HG02610 (cell line): ENCODE data around the gene CNIH3.

Source experiments
- ATAC-seq: cut with Tn5 transposase; IDR thresholded peaks from one replicate; pipeline ENCODE4 v1.9.1; 2021; ENCODE audit warnings: mild to moderate bottlenecking, moderate library complexity; ENCODE audit not compliant: unreplicated experiment

The CNIH3 gene

DNA sequence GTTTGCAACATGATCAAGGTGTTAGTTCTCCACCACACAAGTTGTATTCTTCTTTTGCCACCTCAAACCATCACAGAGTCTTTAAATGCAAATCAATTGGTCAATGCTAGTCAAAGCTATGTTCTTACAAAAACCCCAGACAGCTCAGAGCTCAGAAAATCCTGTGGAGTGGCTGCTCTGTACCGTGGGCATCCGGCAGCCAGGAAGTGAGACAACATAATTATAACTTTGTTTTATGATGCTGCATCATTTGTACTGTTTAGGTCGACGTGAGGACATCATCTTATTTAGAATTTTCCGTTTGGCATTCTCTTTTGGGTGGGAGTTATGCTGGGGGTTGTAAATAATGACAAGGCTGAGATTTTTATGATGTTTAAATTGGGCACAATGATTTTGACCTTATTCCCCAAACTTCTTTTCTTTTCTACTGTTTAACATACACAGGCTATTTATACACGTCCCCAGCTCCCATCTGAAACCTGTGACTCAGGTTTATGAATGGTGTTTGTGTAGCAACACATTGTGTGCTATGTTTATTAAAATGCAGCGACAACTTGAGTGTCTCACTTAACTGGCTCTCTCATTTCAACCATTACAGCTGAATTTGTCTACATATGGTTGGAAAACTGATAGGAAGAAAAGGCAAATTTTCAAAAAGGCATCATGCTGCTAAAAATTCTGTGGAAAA is 124.0 kb downstream of the CNIH3 start:
- peak; percentile 76 for ATAC-seq

DNA sequence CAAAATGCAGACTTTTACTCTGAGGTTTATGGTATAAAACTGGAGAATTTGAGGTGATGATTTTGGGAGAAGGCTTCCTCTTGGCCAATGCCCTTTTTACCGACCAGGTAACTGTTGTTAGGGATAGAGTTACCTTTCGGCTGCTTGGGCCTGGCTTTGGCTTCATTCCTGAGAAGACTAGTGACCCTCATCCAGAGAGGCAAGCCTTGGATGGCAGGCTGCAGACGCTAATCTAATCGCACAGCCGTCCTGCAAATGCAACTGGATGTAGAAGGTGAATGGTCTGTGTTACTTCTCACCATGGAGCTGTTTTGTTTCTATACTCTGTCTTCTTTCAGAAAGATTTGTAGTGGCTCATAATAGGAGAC is 124.6 kb downstream of the CNIH3 start:
- ATAC-seq: no peak

- ATAC-seq: no peak
Measured at GRCh38 chr1:224742349-224742748, 126.2 kb downstream of the CNIH3 start.

DNA sequence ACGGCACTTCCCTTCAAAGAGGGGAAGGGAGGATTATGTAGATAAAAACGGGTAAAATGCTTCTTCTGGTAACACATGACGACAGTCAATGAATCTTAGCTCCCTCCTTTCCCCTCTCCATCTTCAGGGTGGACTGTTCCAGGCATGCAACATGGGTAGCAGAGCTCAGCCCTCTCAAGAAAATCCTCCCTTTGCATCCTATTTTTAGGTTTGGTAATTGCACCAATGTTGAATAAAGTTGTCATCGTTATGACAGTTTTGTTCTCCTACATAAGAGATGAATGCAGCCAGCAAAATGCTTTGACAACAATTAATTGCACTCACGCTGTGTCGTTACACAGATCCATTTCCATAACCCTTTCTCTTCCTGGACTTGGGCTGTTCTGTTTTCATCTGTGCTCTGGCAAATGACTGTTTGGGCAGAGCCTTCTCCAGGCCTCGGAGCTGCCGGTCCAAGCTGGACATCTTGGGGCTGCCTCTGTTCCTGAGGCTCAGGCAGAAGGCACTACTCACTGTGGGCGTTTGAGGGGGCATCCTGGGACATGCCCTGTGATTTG is 127.6 kb downstream of the CNIH3 start:
- ATAC-seq: no peak

- no peak for ATAC-seq
Measured at GRCh38 chr1:224744521-224744920, 128.4 kb downstream of the CNIH3 start.

GRCh38 chr1:224745394-224745793 is 129.3 kb downstream of the CNIH3 start:
- peak; percentile 1 for ATAC-seq

DNA sequence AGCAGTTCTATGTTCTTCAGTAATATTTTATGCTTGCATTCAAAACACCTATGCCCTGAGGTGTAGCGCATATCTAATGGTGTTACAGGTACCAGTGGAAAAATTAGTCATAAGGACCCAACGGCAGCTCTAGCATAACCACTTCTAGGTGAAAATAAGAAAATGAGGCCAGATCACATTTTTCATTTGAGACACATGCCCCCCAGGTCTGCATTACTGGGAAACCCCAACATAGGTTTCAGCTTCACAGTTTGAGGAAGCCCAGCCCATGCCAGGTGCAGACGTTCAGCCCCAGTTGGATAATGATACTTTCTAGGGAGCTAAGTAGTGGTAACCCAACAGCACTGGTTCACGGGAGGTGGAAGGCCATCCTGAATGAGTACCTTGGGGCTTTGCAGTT is 129.8 kb downstream of the CNIH3 start:
- ATAC-seq: peak; percentile 70

DNA sequence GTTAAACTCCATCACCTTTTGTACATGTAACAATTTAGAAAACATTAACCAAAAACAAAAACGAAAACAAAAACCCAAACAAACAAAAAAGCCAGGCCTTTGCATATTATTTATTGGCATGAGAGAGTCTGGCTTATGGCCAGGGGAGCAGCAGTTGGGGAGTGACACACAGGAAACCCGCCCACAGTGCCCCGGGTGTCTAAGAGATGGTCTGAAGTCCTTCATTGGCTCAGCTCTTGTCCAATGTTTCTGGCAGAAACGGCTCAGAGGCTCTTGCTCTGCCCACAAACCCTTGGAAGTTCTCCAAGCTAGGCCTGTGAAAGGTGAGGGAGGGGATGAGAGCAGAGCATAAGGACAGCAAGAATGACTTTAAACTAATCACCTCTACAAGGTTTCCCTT is 131.5 kb downstream of the CNIH3 start:
- ATAC-seq: peak; percentile 40

GRCh38 chr1:224749916-224750315 is 133.8 kb downstream of the CNIH3 start:
- ATAC-seq: no peak

- no peak for ATAC-seq
Measured at GRCh38 chr1:224751624-224752311, 135.7 kb downstream of the CNIH3 start.

DNA sequence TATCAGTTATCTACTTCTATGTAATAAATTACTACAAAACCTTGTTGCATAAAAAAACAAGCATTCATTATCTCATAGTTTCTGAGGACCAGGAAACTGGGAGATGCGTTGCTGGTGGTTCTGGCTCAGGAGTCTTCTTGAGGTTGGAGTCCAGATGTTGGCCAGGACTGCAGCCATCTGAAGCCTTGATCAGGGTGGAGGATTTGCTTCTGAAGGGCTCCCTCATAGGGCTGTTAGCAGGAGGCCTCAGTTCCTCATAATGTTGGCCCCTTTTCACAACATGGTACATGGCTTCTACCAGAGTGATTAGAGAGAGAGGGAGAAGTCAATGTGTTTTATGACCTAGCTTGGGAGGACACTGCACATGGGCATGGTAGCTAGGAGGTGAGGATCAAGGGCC is 137.4 kb downstream of the CNIH3 start:
- ATAC-seq: no peak

DNA sequence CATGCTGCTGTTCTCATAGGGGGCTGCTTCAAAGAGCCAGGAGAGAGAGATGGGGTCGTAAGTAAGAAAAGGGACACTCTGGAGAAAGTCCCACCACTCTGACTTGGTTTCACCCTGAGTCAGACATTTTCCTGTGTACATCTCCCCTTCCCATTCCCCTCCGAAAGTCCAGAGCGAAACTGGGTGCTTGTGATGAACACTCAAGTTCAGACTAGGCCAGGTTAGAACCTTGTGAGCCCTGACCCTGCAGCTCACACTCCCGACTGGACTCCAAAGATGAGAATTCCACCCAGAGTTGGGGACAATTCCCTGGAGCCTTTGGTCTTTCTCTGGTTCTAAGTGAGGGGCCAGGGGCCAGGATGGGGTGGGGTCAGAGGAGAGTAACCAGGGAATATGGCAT is 139.5 kb downstream of the CNIH3 start:
- no peak for ATAC-seq

- no peak for ATAC-seq
Measured at GRCh38 chr1:224757508-224757907, 141.4 kb downstream of the CNIH3 start.

GRCh38 chr1:224759135-224759534 is 143.0 kb downstream of the CNIH3 start:
- ATAC-seq: no peak

- no peak for ATAC-seq
Measured at GRCh38 chr1:224759681-224760091, 143.6 kb downstream of the CNIH3 start.

- ATAC-seq: no peak
Measured at GRCh38 chr1:224760163-224760562, 144.0 kb downstream of the CNIH3 start.

GRCh38 chr1:224761245-224761644 is 145.1 kb downstream of the CNIH3 start:
- no peak for ATAC-seq

DNA sequence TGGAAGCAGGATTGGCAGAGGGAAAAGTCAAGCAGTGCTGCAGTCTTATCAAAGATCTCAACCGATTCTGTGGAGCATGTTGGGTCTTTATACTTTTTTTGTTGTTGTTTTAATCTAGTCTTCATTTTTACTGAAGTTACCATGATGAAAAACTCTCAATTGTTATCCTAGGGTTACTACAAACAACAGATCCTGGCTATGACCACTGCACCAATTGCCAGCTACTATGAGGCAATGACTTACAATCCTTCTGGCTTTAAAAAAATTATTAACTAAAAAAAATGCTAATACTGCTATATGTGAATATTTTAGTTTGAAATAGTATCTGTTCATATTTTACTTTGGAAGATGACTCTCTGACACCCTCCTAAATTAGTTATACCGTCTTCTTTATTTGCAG is 145.9 kb downstream of the CNIH3 start:
- ATAC-seq: no peak

DNA sequence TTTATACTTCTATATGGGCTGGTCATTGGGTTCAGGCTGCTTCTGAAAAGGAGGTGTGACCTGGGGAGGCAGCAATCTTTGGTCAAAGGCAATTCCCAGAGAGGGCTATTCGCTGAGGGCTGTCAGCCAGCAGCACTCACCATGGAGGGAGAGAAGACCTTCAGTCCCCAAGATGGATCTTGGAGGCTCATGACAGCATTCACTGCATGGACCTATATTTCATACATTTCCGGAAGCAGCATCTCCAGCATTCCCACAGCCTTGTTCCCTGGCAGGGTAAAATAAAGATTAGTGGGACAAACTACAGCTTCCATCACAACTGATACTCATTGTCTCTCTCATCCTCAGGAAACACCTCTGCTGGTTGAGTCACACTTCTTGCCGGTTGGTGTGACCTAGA is 146.6 kb downstream of the CNIH3 start:
- no peak for ATAC-seq

GRCh38 chr1:224763126-224763775 is 147.1 kb downstream of the CNIH3 start:
- no peak for ATAC-seq

DNA sequence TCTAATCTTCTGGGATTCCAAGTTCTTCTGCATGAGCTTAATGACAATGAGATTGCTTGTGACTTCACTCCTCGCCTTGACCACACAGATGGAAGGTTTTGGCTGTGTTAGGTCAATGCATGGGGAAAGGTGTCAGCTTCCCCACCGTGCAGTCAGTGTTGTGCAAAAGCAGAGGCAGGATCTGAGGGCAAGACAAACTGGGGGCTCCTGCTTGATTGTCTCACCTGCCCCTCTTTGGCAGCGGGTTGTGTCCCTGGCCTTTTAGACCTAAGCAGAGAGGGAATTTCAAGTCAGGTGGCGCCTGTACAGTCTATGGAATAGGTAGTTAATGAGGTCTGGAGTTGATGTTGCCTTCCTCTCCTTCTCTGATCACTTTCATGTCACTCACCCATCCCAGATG is 150.1 kb downstream of the CNIH3 start:
- ATAC-seq: no peak

DNA sequence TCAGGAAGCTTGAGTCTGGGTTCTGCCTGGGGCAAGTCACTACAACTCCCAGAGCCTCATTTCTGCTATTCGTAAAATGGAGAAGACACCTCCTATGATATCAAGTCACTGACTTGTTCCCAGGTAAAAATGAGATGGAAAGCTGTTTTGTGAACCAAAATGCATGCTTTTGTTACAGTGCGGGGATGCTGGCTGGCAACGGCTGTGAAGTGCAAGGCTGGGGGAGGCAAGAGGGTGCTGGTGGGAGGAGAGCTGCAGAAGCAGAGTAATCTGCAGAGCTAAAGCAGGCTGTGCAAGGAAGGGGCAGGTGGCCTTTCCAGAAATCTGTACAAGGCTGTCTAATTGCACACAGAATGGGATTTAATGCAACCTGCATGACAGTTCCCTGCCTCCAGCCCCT is 150.9 kb downstream of the CNIH3 start:
- no peak for ATAC-seq
